Ecto neural progenitor cell (in vitro differentiated cells): Measurements from ENCODE around the gene ENAM.
"Not testable (repeated sequence)": the region's sequence is repeated elsewhere in the genome, so short reads cannot be mapped to it uniquely, and the experiment has no call there.

Source experiments
- DNase-seq: peaks from one replicate; pipeline ENCODE4 v3.0.0-alpha.2; 2018; ENCODE audit warnings: low spot score

The ENAM gene

GRCh38 chr4:70676554-70677090 lies 48.1 kb downstream of the ENAM start:
- no peak for DNase-seq

- DNase-seq = no peak
Observed at GRCh38 chr4:70678383-70678999, 49.9 kb downstream of the ENAM start.

GRCh38 chr4:70680934-70681333 lies 52.4 kb downstream of the ENAM start:
- no peak for DNase-seq

DNA sequence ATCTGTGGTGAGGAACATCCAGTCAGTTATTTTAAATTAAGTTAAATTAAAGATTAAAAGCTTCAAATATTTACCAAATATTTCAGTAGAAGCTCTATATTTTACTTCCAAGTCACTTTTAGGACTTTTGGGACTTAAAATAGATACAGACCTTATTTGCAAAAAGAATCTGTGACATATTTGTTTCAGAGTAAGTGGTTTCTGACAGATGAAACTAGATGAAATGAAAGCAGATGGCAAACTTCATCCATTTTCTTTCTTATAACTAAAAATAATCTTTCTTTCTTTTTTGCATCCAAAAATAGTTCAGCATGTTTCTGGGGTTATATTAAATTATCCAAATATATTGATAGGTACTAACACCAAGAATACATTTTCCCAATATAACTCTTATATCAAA lies 53.2 kb downstream of the ENAM start:
- DNase-seq = no peak

DNA sequence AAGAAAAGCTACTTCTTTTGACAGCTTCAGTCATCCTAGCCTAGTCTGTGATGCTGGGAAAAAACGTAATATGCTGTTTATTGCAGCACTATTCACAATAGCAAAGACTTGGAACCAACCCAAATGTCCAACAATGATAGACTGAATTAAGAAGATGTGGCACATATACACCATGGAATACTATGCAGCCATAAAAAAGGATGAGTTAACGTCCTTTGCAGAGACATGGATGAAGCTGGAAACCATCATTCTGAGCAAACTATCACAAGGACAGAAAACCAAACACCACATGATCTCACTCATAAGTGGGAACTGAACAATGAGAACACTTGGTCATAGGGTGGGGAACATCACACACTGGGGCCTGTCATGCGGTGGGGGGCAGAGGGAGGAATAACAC lies 53.6 kb downstream of the ENAM start:
- DNase-seq = not testable (repeated sequence)

- no peak for DNase-seq
Observed at GRCh38 chr4:70687392-70687791, 58.8 kb downstream of the ENAM start.

GRCh38 chr4:70687821-70688794 lies 59.6 kb downstream of the ENAM start, which contains the start of gene UTP3:
TSS of gene UTP3 (plus strand) at chr4:70688532. CDS start at chr4:70688678, 146 bp downstream.
- peak; percentile 96 for DNase-seq

GRCh38 chr4:70688795-70689231 lies 60.3 kb downstream of the ENAM start:
- no peak for DNase-seq

- DNase-seq = no peak
Observed at GRCh38 chr4:70691661-70692060, 63.1 kb downstream of the ENAM start.

DNA sequence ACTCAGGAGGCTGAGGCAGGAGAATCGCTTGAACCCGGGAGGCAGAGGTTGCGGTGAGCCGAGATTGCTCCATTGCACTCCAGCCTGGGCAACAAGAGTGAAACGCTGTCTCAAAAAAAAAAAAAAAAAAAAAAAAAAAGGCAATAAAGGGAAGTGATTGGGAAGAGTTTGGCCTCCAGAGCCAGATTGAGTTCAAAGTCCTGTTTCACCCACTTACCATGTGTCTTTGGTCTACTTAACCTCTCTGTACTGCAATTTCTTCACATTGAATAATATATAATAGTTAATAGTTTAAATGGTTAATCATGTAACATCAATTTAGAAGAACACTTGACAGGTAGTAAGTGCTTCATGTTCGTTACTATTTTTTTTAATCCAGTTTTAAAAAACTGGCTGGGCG lies 66.1 kb downstream of the ENAM start:
- not testable (repeated sequence) for DNase-seq
